ENCODE results near the gene TRAF7. TPM values are rescaled to one million over a fixed set of nuclear protein-coding genes. Genes with fewer than 3 reads are reported as not detected.
A peak's percentile ranks its signal among the peaks of the same experiment; 100 is the strongest.
"Not testable (repeated sequence)": the region's sequence is repeated elsewhere in the genome, so short reads cannot be mapped to it uniquely, and the experiment has no call there.

TRAF7 gene
- polyA plus RNA-seq, 4 donors: 41.7 to 56.9 (median 50.5) TPM

DNA sequence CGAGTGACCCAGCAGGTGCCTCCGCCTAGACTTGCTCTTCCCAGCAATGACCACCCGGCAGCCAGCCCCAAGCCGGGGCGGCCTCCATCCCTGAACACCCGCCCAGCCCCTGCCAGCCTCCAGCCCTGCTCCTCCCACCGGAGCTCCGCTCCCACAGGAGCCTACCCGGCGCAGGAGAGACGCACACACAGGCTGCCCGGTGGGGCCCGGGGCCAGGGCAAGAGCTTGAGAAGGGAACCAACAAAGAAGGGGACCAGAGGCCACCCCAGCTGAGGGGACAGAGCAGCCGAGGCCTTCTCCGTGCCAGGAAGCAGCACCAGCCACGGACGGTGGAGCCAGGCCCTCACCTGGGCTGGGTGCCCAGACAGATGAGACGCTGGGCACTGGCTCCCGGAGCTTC, 33.7 kb upstream of the TRAF7 start:
- no peak for DNase-seq (ENCODE audit: low read depth in 4 of 4, low spot score in 3 of 4)

DNA sequence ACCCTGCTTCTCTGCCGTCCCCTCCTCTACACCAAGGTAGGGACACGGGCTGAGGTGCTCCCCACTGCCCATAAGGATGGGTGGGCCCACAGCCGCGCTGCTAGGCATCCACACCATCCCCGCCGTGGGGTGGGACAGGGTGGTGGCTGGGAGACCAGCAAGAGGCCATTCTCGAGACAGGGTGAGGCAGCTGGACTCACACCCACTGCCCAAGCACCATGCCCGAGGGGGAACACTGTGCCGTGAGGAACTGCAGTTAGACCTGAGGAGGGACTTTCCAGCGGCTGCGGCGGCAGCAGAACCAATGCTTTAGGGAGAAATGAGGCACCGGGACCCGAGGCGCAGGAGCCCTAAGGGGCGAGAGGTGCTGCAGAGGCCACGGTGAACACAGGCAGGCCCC, 33.2 kb upstream of the TRAF7 start:
- no peak for DNase-seq (ENCODE audit: low read depth in 4 of 4, low spot score in 3 of 4)

DNA sequence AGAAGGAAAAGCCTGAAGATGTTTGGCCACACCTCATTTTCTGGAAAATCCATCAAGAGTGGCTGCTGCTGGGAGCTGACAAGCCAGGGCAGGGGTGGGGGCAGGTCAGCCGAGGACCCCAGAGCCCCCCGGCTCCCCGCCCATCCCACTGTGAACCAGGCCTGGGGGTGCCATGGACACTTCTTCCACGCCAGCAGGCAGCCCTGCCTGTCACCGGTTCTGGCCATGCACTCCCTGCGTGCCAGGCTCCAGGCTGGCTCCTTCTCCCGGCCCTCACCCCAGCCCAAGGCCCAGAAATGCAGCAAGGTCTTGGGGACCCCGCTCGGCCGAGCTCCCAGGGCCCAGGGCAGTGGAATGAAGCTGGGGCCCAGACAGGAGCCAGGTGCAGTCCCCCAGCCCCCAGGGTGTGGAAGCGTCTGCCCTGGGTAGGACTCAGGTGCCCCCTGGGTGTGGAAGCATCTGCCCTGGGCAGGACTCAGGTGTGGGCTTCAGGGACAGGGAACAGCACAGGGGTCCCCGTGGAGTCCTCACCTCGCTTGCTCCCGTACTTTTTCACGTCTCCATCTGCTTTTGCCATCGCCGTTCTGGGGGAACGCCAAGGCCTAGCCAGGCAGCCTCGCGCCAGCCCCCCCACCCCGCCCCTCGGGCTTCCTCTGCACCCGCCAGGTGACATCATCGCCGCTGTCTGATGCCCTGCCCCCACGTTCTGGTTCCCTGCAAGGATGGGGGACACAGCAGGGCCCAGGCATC, 32.5 kb upstream of the TRAF7 start:
- not testable (repeated sequence) for DNase-seq (ENCODE audit: low read depth in 4 of 4, low spot score in 3 of 4)

DNA sequence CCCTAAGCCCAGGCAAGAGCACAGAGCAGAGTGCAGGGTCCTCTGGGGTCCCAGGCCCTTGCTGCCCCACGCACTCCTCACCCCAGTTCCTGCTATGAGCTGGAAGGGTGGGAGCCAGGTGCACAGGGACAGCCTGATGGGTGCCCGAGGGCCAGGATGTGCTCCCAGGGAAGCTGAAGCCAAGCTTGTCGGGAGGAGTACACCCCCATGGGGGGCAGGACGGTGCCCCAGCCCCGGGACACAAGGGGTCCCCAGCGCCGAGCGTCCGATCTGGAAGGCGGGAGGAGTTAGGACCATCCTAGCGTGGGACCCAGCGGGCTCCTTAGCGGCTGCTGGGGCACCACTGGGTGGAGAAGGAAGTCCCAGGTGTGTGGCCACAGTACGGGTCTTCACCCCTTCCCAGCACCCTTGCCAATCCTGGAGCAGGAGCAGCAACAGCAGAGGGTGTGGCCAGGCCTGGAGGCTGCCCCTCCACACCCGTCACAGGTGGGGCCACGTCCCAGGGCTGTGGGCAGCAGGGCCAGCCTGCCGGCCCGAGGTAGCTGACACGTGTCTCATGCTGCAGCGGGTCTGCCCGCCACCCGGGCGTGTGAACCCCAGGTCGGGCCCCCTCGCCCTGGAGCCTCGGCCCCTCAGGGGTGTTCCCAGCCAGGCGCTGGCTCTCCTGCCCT, 31.7 kb upstream of the TRAF7 start:
- DNase-seq (ENCODE audit: low read depth in 4 of 4, low spot score in 3 of 4): not testable (repeated sequence)

DNA sequence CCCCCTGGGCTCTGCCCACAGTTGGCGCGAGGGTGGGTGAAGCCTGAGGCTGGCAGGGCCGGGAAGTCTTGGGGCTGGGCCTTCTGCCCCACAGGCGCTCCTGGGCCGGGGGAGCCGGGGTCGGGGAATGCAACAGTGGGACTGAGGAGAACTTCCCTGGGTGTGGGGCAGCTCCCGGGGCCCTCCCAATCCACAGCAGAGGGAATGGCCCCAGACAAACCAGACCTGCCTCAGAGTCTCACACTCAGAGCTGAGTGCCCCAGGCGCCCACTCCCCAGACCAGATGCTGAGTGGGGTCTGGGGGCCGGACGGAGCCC, 31.2 kb upstream of the TRAF7 start:
- not testable (repeated sequence) for DNase-seq (ENCODE audit: low read depth in 4 of 4, low spot score in 3 of 4)

DNA sequence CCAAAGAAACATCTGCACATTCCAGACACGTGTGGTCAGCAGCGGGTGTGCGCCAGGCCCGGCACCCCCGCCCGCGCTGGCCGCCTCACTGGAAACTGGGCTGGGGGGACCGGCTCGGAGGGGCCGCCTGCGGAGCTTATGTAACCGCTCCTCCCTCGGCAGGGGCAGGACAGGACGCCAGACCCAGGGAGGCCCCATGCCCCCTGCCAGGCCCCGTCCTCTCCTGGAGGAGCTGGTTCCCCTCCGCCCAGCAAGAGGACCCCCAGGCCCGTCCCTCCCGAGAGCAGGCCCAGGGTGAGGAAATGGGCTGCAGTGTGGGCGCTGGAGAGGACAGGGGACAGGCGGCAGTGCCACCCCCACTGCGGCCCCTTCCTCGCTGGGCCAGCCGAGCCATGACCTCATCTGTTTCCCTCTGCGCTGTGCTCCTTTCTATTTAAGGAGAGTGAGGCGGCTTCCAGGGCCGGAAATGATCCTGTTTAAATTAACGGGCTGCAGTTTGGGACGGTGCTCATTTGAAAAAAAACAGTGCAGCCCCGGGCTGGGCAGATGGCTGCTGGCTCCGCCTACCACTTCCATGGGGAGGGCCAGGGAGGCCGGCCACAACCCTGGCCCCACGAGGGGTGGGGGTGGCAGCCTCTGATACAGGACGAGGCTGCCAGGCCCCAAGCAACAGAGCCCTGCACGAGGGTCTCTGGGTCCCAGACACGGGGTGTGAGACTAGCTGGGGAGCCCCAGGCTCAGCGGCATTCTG, 30.7 kb upstream of the TRAF7 start:
- DNase-seq (ENCODE audit: low read depth in 4 of 4, low spot score in 3 of 4): peak in 1 of 4 donors; percentile 39

DNA sequence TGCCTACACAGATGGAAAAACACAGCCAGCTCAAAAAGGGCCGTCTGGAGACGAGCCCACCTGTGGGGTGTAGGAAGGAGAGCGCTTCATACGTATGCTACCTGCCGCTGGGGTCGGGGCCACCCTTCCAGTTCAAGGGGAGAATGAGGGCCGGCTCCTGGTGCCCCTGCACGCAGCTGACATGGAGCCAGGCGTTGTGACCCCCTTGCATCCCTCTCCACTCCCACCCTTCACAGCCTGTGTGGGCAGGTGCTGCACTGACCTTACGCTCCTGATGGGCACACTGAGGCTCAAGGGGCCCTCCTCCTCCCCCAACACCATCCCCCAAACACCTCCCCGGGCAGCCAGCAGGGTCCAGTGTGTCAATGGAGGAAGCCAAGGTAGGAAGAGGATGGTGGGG, 30.0 kb upstream of the TRAF7 start:
- not testable (repeated sequence) for DNase-seq (ENCODE audit: low read depth in 4 of 4, low spot score in 3 of 4)

DNA sequence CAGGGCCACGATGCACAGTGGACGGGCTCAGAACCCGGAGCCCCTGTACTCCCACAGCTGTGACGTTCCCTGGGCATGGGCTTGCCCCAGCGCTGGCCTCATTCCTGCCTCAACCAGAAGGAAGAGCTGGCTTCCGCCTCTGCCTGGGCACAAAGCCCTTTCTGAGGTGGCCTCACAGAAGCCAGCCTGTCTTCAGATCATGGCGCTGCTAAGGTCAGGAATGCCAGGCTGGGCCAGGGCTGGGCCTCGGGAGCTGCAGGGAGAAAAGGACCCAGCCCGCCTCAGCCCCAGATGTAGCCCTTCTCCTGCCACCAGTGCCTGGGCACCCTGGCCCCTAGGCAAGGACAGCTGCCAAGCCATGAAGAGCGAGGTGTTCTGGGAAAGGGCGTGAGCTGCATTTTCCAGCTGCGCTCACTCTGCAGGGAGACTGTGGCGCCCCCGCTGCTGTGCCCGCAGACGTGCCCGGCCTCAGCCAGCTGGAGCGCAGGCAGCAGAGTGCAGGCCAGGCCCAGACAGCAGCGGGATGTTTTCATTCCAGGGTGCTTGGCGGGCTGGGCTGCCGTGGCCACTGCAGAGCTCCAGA, 29.3 kb upstream of the TRAF7 start:
- DNase-seq (ENCODE audit: low read depth in 4 of 4, low spot score in 3 of 4): not testable (repeated sequence)

DNA sequence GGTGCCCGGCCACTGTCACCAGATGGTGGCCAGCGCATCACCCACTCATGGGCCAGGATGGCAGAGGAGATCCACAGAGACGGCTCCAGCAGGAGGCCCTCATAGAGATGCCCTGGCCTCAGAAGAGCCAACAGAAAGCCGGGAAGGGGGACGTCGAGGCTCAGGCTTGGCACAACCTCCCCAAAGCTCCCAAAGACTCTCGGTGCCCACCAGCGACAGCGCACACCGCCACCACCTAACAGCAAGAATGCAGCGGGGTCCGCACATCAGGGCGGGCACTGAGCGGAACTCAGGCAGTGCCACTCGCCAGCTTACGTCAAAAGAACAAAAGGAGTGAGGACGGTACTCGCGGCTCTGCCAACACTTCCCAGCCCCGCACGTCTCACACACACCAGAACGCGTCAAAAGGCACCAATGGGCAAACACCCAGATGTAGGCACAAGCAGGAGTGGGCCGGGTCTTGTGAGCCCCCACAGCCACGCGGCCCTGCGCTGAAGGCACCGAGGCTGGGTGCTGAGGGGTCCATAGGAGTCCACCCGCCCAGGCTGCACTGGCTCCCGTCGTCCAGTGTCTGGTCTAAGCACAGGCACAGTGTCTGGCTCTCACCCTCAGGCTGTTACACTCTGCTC, 28.5 kb upstream of the TRAF7 start:
- not testable (repeated sequence) for DNase-seq (ENCODE audit: low read depth in 4 of 4, low spot score in 3 of 4)

DNA sequence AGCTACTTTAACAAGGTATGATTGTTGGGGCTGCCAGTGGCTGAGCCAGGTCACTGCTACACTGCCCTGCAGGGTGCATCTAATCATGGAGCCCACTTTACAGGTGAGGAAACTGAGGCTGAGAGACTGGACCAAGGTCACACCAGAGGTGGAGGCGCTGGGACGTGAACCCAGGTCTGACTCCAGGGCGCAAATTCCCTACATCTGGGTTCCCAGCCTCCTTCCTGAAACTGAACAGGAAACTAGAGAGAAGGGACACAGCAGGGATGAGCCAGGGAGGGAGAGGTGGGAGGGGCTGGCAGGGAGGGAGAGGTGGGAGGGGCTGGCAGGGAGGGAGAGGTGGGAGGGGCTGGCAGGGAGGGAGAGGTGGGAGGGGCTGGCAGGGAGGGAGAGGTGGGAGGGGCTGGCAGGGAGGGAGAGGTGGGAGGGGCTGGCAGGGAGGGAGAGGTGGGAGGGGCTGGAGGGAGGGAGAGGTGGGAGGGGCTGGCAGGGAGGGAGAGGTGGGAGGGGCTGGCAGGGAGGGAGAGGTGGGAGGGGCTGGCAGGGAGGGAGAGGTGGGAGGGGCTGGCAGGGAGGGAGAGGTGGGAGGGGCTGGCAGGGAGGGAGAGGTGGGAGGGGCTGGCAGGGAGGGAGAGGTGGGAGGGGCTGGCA, 27.8 kb upstream of the TRAF7 start:
- not testable (repeated sequence) for DNase-seq (ENCODE audit: low read depth in 4 of 4, low spot score in 3 of 4)

DNA sequence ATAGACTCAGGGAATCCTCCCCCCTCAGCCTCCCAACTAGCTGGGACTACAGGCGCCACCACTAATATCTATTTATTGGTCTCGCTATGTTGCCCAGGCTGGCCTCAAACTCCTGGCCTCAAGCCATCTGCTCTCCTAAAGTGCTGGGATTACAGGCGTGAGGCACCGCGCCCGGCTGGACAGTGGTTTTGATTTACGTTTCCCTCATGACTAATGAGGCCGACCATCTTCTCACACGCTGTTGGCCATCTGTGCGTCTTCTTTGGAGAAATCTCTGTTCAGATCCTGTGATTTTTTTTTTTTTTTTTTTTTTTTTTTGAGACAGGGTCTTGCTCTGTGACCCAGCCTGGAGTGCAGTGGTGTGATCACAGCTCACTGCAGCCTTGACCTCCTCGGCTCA, 26.3 kb upstream of the TRAF7 start:
- not testable (repeated sequence) for DNase-seq (ENCODE audit: low read depth in 4 of 4, low spot score in 3 of 4)

DNA sequence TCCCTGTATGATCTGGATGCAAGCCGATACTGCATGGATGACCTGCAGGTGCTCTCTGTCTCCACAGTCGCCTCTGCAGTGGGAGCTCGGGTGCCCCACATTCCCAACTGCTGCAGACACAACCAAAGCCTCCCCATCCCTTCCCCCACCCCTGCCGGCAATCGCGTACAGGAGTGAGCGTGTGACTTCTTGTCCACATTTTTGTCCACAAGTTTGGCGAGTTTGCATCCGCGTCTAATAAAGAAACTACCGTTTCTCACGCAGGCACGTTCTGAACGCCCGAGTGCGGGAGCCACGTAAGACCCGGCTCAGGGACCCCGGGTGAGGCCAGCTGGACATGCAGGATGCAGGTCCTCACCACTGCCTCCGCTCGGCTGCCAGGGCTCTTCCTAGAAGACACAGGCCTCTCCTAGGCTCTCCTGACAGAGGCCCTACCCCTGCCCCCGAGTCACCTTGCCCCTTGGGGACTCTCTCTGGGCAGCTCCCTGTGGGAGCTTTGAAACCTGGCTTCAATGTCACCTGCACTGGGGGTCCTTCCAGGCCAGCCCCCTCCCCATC, 25.6 kb upstream of the TRAF7 start:
- not testable (repeated sequence) for DNase-seq (ENCODE audit: low read depth in 4 of 4, low spot score in 3 of 4)

DNA sequence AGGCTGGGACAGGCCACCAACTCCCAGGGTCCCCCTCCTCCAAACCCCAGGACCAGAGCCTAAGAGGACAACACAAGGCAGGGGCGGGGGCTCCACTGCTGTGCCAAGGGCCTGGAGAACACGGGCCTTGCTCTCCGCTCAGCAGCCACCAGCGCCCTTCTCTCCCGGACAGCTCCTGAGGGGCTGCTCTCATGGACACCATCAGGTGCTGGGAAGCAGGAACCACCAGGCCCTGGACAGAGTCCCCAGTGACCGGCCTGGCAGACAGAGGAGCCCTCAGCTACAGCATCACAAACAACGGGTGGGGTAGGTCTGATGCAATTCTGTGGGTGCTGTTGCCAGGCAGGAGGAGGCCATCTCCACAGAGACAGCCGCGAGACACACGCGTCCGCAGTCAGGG, 21.8 kb upstream of the TRAF7 start:
- not testable (repeated sequence) for DNase-seq (ENCODE audit: low read depth in 4 of 4, low spot score in 3 of 4)

DNA sequence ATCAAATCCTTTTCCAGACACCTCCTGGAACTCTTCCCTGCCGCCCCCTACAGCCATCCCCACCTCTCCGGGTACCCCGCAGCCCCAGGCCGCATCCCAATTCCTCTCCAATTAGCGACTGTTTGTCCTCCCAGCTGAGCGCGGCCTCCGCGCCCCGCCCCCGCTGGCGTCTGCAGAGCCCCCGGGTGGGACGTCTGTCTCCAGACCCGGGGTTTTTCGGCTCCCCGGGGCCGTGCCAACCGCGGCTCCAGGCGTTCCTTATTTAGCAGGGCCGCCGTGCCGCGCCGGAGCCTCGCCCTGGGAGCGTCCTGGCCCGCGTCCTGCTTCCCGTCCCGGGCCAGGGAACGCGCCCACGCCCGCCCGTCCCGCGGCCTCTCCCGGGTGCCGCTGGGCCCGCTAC, 20.5 kb upstream of the TRAF7 start:
- not testable (repeated sequence) for DNase-seq (ENCODE audit: low read depth in 4 of 4, low spot score in 3 of 4)

DNA sequence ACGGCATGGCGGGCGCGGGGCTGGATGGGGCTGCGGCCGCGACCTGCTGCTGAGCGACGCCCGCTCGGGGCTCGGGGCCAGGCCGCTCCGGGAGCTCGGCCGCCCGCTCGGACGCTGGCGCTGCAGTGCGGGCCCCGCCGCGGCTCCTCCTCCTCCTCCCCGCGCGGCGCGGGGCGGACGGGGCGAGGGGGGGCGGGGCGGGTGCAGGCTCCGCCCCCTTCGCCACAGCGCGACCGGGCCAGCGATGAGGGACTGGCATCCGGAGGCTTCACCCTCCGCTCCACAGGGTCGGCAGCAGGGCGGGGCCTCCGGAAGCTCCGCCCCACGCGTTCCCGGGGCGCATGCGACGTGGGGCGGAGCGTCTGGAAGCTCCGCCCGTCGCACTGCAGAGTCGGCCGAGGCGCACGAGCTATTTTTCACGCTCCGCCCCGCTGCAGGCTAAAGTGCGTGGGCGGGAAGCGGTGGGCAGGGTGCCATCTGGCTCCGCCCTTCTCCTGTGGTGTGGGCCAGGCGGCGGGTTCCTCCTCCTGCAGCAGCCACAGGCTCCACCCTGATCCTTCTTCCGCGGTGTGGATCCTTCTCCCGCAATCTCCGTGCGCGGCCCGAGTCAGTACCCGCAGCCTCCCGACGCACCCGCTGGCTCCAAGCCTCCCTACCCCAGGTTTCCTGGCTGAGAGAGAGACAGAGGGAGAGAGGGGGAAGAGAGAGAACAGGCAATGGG, 19.7 kb upstream of the TRAF7 start, which contains the start of gene PKD1:
PKD1 (minus strand) TSS at position 129 of the 721 bp plus-strand sequence. CDS start 209 bp downstream, outside the sequence.
- peak in 3 of 4 donors; percentile 84 to 88 (median 84) for DNase-seq (ENCODE audit: low read depth in 4 of 4, low spot score in 3 of 4)

DNA sequence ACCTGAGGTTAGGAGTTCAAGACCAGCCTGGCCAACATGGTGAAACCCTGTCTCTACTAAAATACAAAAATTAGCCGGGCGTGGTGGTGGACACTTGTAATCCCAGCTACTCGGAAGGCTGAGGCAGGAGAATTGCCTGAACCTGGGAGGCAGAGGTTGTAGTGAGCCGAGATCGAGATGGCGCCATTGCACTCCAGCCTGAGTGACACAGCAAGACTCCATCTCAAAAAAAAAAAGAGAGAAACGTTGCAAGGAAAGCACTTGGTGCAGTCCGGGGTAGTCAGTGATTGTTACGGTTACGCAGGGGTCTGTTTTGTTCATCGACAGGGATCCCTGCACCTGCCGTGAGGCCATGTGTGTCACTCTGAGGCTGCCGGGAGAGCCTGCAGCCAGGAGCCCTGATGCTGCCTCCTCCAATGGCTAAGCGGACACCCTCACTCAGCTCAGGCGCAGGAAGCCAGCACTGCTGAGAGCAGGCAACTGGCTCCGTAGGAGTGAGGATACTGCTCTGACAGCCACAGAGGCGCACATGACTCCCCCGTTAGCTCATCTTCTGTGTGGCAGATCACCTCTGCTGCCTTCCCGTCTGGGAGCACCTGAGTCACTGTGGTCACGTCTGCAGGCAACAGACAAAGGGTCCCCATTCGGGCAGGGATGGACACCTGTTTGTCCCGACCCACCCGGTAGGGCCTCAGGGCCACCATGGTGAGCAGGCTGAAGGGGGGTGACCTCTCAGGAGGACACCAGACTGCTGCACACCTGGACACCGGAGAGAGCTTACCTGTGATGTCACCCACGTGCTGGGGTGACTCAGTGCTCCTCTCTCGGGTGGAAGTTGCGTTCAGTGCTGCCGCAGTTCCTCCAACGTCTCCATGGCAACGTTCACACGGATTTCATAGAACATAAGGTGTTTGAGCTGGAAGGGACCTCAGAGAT, 12.4 kb upstream of the TRAF7 start:
- DNase-seq (ENCODE audit: low read depth in 4 of 4, low spot score in 3 of 4): no peak

DNA sequence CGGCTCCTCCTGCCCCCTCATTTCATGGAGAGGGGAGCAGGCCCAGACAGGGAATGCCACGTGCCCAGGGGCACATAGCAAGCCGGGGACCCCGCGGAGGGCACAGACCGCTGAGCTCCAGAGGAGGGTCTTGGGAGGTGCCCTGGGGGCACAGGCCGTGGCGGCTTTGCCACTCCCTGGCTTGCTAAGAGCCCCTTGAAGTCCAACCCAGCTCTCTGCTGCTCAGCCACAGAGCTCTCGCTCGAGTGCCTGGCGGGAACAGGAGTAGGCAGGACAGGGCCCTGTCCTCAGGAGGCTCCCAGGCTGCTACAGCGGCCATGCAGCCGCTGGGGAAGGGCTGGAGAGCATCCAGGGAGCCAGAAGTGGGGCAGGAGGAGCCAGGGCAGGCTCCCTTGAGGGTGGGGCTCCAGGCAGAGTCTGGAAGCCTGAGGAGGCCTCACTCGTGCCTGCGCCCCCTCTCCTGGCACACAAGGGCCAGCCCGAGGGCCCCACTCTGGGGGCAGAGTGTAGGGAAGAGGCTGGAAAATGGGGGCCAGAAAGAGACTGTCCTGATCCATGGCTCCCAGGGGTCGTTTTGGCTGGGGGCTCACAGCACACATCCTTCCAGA, 11.6 kb upstream of the TRAF7 start:
- no peak for DNase-seq (ENCODE audit: low read depth in 4 of 4, low spot score in 3 of 4)

DNA sequence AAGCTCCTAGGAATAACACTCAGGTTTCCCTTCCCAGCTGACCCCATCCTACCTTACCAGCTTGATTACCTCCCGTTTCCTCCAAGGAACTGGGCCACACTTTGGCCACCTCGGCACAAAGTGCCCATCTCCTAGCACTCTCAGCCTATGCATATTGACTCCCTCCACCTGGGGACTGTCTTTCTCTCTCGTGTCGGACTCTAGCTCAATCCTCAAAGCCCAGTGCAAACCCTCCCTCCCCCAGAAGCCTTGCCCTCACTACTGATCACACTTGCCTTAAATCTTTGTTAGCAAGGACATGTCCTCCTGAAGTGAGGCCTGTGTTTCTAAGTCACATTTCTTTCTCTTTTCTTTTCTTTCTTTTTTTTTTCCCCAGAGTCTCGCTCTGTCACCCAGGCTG, 9.7 kb upstream of the TRAF7 start:
- DNase-seq (ENCODE audit: low read depth in 4 of 4, low spot score in 3 of 4): no peak
